Activated CD8-positive, alpha-beta memory T cell treated with anti-CD3 and anti-CD28 coated beads for 1 hour (primary cell): ENCODE results near the gene TMEM82.

Source experiments
- DNase-seq, 2 donors: peaks; one replicate each; pipeline ENCODE4 v3.0.0-alpha.2; 2020; ENCODE audit warnings: low read depth in 1 of 2; ENCODE audit errors: extremely low read depth in 1 of 2

TMEM82 gene

GRCh38 chr1:15734901-15735300, 7.4 kb upstream of the TMEM82 start:
- no peak for DNase-seq

DNA sequence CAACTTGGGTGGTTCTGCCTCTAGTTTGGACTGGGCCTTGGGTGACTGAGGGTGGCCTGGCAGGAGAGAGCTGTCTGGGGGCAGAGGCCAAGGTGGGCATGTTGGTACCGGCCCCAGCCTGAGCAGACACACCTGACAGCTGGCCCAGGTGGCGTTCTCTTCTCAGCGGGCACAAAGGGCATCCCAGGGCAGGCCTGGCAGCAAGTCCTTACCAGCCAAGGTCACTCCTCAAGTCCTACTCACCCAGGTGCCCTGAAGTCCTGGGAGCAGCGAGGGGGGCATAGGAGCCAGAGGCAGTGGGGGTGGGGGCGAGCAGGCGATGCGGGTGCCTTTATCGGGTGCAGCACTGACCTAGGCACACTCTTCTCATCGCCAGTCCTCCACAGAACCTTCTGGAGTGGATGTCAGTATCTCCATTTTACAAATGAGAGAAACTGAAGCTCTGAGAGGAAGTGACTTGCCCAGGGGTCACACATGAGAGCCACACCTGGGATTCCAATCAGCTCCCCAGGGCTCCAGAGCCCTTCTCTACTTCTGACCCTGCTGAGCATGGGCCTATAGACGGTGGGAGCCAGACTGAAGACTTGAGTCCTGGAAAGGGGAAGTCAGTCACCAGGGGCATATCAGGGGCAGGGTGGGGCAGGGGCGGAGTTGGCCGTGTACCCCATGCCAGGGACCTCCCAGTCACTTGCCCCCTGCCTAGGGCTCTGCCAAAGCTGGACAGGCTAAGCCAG, 6.8 kb upstream of the TMEM82 start:
- DNase-seq, result no peak

GRCh38 chr1:15736038-15736891, 6.0 kb upstream of the TMEM82 start, which contains the start of gene SLC25A34:
TSS of gene SLC25A34 (plus strand) at chr1:15736258. CDS start at chr1:15736486, 228 bp downstream.
- DNase-seq, result no peak

GRCh38 chr1:15736892-15737261, 5.4 kb upstream of the TMEM82 start:
- DNase-seq, result no peak

GRCh38 chr1:15737324-15738319, 4.7 kb upstream of the TMEM82 start:
- no peak for DNase-seq

DNA sequence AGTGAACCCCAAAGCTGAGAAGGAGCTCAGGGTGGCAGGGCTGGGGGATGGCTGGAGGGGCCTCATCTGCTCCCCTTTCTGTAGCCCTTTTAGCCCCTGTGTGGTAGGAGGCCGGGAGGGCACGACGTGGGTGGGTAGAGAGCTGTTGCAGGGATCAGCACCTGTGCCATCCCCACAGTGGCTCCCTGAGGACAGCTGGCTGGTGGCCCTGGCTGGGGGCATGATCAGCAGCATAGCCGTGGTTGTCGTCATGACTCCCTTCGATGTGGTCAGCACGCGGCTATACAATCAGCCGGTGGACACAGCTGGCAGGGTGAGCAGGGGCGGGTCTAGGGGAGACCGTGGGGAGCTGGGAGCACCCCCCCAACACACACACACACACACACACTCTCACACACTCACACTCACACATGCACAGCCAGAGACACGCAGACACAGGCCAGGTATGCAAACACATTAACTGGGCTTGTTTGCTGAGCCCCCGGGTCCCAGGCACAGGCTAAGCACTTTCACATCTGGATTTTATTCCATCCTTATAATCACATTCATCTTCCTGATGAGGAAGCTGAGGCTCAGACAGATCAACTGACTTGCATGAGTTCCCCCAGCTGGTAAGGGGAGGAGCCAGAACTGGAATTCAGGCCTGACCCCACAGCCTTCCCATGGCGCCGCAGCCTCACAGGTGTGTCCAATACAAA, 3.7 kb upstream of the TMEM82 start:
- no peak for DNase-seq

DNA sequence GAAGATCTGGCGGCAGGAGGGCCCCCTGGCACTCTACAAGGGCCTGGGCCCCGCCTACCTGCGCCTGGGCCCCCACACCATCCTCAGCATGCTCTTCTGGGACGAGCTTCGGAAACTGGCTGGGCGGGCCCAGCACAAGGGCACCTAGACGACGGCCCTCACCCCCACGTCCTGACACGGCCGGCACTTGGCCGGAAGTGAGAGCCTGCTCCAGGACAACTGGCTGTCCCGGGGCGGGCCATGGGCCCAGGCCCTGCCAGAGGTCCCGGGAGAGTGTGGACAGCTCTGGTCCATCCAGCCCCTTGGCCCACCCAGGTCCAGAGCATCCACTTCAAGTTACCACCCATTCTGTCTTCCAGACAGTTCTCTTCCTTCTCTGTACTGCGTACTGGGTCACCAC, 3.0 kb upstream of the TMEM82 start:
- DNase-seq, result no peak

DNA sequence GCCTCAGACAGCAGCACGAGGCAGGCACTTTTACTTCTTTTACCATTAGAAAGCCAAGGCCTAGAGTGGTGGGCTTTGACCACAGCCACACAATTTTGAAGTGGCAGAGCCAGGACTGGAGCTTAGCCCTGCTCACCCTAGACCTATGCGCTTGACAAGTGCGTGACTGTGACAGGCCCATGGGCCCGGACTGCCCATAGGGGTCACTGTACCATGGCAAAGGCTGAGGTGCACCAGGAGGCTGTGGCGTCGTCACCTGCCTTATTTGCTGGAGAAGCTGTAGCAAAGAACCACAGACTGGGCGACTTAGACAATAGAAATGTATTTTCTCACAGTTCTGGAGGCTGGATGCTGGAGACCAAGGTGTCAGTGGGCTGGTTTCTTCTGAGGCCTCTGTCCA, 2.6 kb upstream of the TMEM82 start:
- DNase-seq, result no peak

DNA sequence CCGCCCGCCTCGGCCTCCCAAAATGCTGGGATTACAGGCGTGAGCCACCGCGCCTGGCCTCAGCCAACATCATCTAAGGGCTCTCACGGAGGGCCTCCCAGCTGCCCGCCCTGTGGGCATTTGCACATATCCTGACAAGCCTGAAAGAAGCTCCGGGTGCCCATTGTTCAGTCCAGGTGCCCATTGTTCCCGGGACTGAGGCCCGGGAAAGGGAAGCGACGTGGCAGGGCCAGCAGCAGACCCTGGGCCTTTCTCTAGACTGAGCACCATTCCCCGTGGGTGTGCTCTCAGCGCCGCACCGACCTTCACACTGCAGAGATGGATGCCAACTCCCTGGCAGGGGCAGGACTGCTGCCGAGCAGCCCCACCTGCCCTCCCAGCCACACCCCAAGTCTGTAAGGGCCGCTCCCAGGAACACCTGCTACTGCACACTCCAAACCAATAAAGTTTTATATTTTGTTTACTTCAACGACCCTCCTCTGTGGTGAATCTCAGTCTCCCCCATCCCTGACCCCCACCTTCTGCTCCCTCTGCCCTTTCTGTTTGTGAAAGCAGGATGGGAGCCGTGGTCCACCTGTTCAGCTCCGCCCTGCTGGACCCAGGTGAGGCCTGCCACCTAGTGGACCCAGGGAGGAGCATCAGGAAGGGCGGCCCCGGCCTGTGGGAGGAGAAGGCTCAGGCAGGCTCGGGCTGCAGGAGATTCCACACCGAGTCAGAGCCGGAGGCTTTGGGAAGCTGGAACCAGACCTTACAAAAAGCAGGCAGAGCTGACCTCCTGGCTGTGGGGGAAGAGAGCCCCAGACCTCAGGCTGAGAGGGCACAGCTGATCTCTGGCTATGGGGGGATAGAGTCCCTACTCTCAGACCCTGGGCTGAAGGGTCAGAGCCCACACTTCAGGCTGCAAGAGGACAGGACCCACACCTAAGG, 1.1 kb upstream of the TMEM82 start:
- DNase-seq, result peak; percentile 12 to 40

DNA sequence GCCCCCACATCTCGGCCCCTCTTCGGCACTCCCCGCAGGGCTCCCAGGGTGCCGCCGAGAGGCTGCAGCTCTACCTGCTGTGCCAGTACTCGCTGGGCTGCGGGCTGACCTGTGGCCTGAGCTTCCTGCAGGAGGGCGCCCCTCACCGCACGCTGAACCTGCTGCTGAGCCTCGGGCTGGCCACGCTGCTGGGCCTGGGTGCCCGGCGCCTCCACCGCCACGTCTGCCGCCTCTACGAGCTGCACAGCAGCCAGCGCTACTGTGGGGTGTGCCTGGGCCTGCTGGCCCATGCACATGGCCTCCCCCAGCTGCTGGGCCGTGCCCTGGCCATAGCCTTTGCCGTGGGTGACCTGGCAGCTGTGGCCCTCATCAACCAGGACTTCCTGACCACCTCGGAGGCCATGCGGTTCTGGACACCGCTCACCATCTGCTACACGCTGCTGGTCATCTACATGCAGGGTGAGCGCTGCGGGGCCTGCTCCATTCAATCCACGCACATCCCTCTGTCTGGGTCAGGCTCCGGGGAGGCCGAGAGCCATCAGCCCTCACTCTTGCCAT, 1.9 kb downstream of the TMEM82 start:
- DNase-seq, result no peak

GRCh38 chr1:15747378-15747777, 5.1 kb downstream of the TMEM82 start:
- no peak for DNase-seq

- DNase-seq, result no peak
Observed at GRCh38 chr1:15748264-15748663, 6.0 kb downstream of the TMEM82 start.

DNA sequence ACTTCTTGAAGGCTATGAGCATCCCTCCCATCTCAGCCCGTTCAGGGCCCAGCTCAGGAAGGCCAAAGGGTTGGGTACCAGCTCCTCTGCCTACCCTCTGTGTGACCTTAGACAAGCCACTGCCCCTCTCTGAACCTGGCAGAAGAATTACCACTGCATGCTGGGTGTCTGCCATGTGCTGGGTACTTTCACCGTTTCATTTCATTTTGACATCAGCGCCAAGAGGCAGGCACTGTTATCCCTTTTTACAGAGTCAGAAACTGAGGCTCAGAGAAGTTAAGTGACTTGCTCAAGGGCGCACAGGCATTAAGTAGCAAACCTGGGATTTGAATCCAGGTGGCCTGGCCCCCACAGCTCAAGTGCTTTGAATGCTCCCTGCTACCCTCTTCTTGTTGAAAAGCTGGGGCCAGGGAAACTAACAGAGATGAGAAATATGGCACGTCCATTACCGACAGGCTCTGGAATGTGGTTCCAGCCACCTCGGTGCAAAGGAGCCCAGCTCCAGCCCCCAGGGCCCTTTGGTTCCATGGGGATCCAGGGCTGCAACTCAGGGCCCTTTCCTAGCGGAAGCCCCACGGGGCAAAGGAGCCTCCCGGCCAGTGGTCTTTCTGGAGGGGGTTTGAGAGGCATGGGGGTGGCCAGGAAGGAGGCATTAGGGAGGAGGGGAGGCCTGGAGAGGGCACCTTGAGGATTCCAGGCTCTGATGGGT, 6.5 kb downstream of the TMEM82 start:
- no peak for DNase-seq

DNA sequence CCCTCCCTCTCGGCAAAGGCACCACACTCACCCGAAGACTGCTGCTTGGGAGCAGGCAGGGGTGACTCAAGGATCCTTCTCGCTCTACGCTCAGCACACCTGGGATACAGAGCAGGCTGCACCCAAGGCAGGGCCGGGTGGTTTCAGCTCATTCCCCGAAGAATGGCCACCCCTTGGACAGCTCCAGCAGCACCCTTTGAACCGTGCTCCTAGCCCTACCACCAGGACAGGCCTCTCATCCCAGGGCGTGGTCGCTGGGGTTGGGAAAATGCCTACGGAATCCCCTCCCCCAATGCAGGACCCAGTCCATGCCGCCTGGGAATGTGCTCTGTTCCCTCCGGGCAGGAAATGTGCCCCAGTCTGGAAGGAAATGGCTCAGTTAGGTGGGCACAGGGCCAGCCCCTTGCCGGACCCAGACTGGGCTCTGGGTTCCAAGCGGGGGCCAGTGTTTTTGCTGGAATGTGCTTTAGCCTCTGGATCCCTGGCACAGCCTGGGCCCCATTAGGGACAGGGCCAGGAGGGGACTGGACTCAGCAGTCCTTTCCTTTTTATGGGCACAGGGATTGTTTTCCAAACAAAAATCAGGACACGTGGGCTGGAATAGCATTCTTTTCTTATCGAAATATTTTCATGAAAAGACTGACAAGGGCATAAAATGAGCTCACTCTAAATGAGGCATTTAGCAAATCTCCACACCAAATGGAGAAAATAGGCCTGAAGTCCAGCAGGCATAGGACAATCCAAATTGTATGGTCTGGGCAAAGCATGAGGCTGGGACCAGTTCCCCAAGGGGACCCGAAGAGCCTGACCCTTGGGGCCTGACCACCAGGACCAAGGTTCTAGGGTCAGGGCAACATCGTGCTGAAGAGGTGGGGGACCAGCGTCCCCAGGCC, 7.3 kb downstream of the TMEM82 start:
- DNase-seq, result no peak

GRCh38 chr1:15750924-15751323, 8.6 kb downstream of the TMEM82 start:
- DNase-seq, result no peak

- DNase-seq, result no peak
Observed at GRCh38 chr1:15751717-15752116, 9.4 kb downstream of the TMEM82 start.

DNA sequence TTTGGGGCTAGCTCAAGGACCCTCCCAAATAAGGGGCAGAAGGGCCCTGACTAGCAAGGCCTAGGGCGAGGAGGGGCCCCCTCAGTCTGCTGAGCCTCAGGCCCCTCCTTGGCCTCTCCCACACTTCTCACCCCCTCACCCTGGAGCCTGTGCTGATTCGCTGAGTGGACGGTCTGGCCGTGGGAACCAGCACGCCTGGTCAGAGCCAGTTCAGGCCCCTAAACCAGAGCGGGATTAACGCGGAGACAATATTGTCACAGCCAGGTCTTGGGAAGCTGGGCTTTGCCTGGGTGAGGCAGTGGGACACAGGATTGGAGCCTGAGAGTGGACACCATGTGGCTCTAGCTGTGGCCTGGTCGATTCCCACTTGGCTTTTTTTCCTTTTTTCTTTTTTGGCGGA, 11.5 kb downstream of the TMEM82 start:
- no peak for DNase-seq
